HCT116 (cell line): ENCODE results near the gene ZSCAN30. TPM values are rescaled to one million over a fixed set of nuclear protein-coding genes. Genes with fewer than 3 reads are reported as not detected.

Experiments
- ATAC-seq: fragments of 200-7000 bp; cut with Tn5 transposase; 2 replicates; pipeline ENCODE4 v1.9.1; 2020; ENCODE audit warnings: mild to moderate bottlenecking, moderate library complexity
- BruUV-seq: library from RNA; stranded (reverse); fragments of 400-500 nt; replicated peaks from 2 replicates; lab custom pipeline; 2021; lab: Mats Ljungman, UMichigan
- CTCF ChIA-PET: fragments of 300-600 bp; sonication (Branson Sonifier 250); formaldehyde crosslinking; loops from one replicate; lab custom pipeline; 2021; ENCODE audit warnings: antibody characterized with exemption; lab: Charles Lee
- POLR2A ChIA-PET: fragments of 300-600, 350-600 bp; sonication (Branson Sonifier 250); formaldehyde crosslinking; loops from one replicate; lab custom pipeline; 2021; ENCODE audit warnings: antibody characterized with exemption; lab: Charles Lee
- RAD21 ChIA-PET, 2 experiments: fragments of 300-600 bp; sonication (Branson Sonifier 250); formaldehyde crosslinking; loops; one replicate each; lab custom pipeline; 2023; ENCODE audit warnings: low total read pairs in 2 of 2; ENCODE audit not compliant: uncharacterized antibody in 2 of 2, unreplicated experiment in 2 of 2, low non-redundant PET in 1 of 2; lab: Charles Lee
- DNase-seq: peaks from one replicate; pipeline ENCODE4 v3.0.0-alpha.2; 2010; ENCODE audit warnings: low read depth, low spot score
- H2AFZ ChIP-seq: fragments of 200-600 bp; shearing (Covaris generic), sonication (generic); 2 replicates; pipeline ENCODE4 v1.6.1; 2017; ENCODE audit warnings: low read depth, mixed run types, mixed read lengths, antibody characterized with exemption, low read length; ENCODE audit not compliant: poor library complexity, severe bottlenecking
- H3K27ac ChIP-seq: 2 replicates; pipeline ENCODE4 v1.5.1; 2012; ENCODE audit warnings: low read depth, low read length
- H3K27me3 ChIP-seq: fragments of 200-600 bp; sonication (generic); 2 replicates; pipeline ENCODE4 v1.6.1; 2016; ENCODE audit warnings: mixed run types, low read length, mixed read lengths; ENCODE audit not compliant: insufficient read depth
- H3K36me3 ChIP-seq, 2 experiments: fragments of 200-500 bp in 1 of 2; fragments of 200-600 bp in 1 of 2; sonication (Bioruptor generic) in 1 of 2; sonication (generic) in 1 of 2; 2 replicates each; pipeline versions ENCODE4 v1.5.1 to v1.6.1; 2014 to 2016; ENCODE audit warnings: low read length in 2 of 2, inconsistent platforms in 1 of 2, mixed read lengths in 1 of 2, mixed run types in 1 of 2; ENCODE audit not compliant: insufficient read depth in 2 of 2, control insufficient read depth in 1 of 2
- H3K4me1 ChIP-seq, 2 experiments: fragments of 200-600 bp in 1 of 2; sonication (generic) in 1 of 2; 2 replicates each; pipeline versions ENCODE4 v1.5.1 to v1.6.1; 2012 to 2017; ENCODE audit warnings: low read length in 2 of 2, inconsistent platforms in 1 of 2, mild to moderate bottlenecking in 1 of 2, mixed read lengths in 1 of 2, mixed run types in 1 of 2, moderate library complexity in 1 of 2; ENCODE audit not compliant: insufficient read depth in 2 of 2, control insufficient read depth in 1 of 2
- H3K4me2 ChIP-seq: fragments of 200-600 bp; sonication (generic); 2 replicates; pipeline ENCODE4 v1.6.1; 2017; ENCODE audit warnings: mixed run types, low read length, mixed read lengths
- H3K4me3 ChIP-seq, 2 experiments: fragments of 200-600 bp in 1 of 2; sonication (generic) in 1 of 2; replicated peaks in 1 of 2; 2 replicates each; pipeline ENCODE4 v1.5.1; 2011 to 2016; ENCODE audit warnings: low read length in 2 of 2, control low read depth in 1 of 2, low read depth in 1 of 2, mild to moderate bottlenecking in 1 of 2, mixed read lengths in 1 of 2, mixed run types in 1 of 2
- H3K79me2 ChIP-seq: fragments of 200-600 bp; sonication (generic); 2 replicates; pipeline ENCODE4 v1.6.1; 2017; ENCODE audit warnings: mild to moderate bottlenecking, mixed run types, low read length, moderate library complexity, mixed read lengths; ENCODE audit not compliant: insufficient read depth
- H3K9ac ChIP-seq: fragments of 200-600 bp; sonication (generic); 2 replicates; pipeline ENCODE4 v1.6.1; 2016; ENCODE audit warnings: low read length, mixed read lengths
- H3K9me2 ChIP-seq: fragments of 200-600 bp; sonication (generic), shearing (Covaris generic); 2 replicates; pipeline ENCODE4 v1.6.1; 2017; ENCODE audit warnings: mixed run types, mild to moderate bottlenecking, moderate library complexity; ENCODE audit not compliant: insufficient read depth
- H3K9me3 ChIP-seq, 2 experiments: fragments of 200-500 bp in 1 of 2; fragments of 200-600 bp in 1 of 2; sonication (Bioruptor generic) in 1 of 2; sonication (generic) in 1 of 2; 2 replicates each; pipeline ENCODE4 v1.6.1; 2014 to 2017; ENCODE audit warnings: low read length in 2 of 2, mixed read lengths in 2 of 2, inconsistent platforms in 1 of 2, low read depth in 1 of 2, mild to moderate bottlenecking in 1 of 2, mixed run types in 1 of 2, moderate library complexity in 1 of 2; ENCODE audit not compliant: control insufficient read depth in 1 of 2, insufficient read depth in 1 of 2
- H4K20me1 ChIP-seq: fragments of 200-600 bp; sonication (generic), shearing (Covaris generic); 2 replicates; pipeline ENCODE4 v1.6.1; 2017; ENCODE audit warnings: mixed run types, mild to moderate bottlenecking, moderate library complexity; ENCODE audit not compliant: insufficient read depth
- CTCF ChIP-seq, 3 experiments: fragments of 200-600 bp in 1 of 3; sonication (generic) in 1 of 3; IDR thresholded peaks in 2 of 3; conservative IDR thresholded peaks in 1 of 3; 2 replicates each; pipeline ENCODE4 v1.5.1; 2012 to 2017; ENCODE audit warnings: low read depth in 2 of 3, low read length in 2 of 3, antibody characterized with exemption in 1 of 3, borderline replicate concordance in 1 of 3, control low read depth in 1 of 3, mild to moderate bottlenecking in 1 of 3, mixed read lengths in 1 of 3, mixed run types in 1 of 3, moderate library complexity in 1 of 3; ENCODE audit not compliant: insufficient read depth in 1 of 3
- ELF1 ChIP-seq: IDR thresholded peaks from 2 replicates; pipeline ENCODE4 v1.6.1; 2012; ENCODE audit warnings: low read depth, borderline replicate concordance
- EZH2phosphoT487 ChIP-seq: fragments of 200-600 bp; IDR thresholded peaks from 2 replicates; pipeline ENCODE4 v1.6.1; 2018; ENCODE audit warnings: antibody characterized with exemption, borderline replicate concordance
- POLR2AphosphoS5 ChIP-seq: IDR thresholded peaks from 2 replicates; pipeline ENCODE4 v1.6.1; 2011; ENCODE audit warnings: mild to moderate bottlenecking, low read depth, low read length, moderate library complexity
- YY1 ChIP-seq: IDR thresholded peaks from 2 replicates; pipeline ENCODE4 v1.6.1; 2011; ENCODE audit warnings: low read length, low read depth, moderate library complexity, mild to moderate bottlenecking; ENCODE audit not compliant: insufficient replicate concordance; ENCODE audit errors: extremely low read depth
- intact Hi-C: fragments of 100-400 bp; cut with micrococcal nuclease; formaldehyde crosslinking; loops from 2 replicates; pipeline ENCODE4 v1.10.0; 2022
- total RNA-seq: library from RNA; stranded (reverse); gene quantifications from one replicate; pipeline ENCODE4 v1.2.1, GENCODE V29; 2021; ENCODE audit not compliant: unreplicated experiment
- TF ChIP-seq, protein P1 (sequence below): IDR thresholded peaks from 2 replicates; pipeline ENCODE4 v1.6.1; 2012; ENCODE audit warnings: low read depth

Gene ZSCAN30
- total RNA-seq, 1 experiment from 2014 or later, result 11.5 TPM

DNA sequence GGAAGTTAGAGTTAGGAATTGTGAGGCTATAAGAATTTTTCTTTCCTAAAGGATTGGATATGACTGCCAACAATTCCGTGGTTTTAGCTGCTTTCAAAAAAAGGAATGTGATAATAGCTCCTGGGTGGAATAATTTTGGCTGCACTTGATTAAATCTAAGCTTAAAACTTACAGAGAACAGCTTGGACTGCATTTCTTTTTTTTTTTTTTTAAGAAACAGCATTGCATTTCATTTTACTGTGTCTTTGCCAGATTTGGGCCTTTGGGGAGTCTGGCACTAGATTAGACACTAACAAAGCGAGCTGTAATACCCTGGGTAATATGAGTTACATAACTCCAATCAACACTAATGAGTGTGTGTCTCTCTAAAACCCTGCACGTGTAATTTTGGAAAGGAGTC is 87.0 kb downstream of the ZSCAN30 start:
- H3K9me3 ChIP-seq, result no peaks in the 10 kb centered on the region
- H2AFZ ChIP-seq, result no peak overlapping the region
- H3K9me2 ChIP-seq, result no peaks in the 10 kb centered on the region
- DNase-seq (no peak), ATAC-seq (no peak)
- no peak overlapping the region for H3K4me2 ChIP-seq
- H3K27ac ChIP-seq, result no peak overlapping the region
- no peaks in the 10 kb centered on the region for H3K79me2 ChIP-seq
- no peaks in the 10 kb centered on the region for H3K36me3 ChIP-seq
- POLR2A ChIA-PET, result no interaction called here
- no peaks in the 10 kb centered on the region for H4K20me1 ChIP-seq
- H3K27me3 ChIP-seq, result no peaks in the 10 kb centered on the region
- RAD21 ChIA-PET, result interaction anchor here in 1 of 2 experiments (0.7 kb wide), 1 partner anchor 17 kb away, joined by 3 read pairs; no protein-coding TSS in a partner anchor
- H3K9ac ChIP-seq, result no peak overlapping the region
- TF ChIP-seq EZH2phosphoT487 (no peak), CTCF (IDR thresholded peaks at IDR 0.05 in 2 of 3, conservative IDR thresholded peaks at IDR 0.05 in 1 of 3; ENCODE audit: borderline replicate concordance in 1 of 3, insufficient read depth in 1 of 3, low read depth in 2 of 3, low read length in 2 of 3) (no peak), YY1 (no peak), ELF1 (no peak), POLR2AphosphoS5 (no peak)
- TF ChIP-seq, protein P1, sequence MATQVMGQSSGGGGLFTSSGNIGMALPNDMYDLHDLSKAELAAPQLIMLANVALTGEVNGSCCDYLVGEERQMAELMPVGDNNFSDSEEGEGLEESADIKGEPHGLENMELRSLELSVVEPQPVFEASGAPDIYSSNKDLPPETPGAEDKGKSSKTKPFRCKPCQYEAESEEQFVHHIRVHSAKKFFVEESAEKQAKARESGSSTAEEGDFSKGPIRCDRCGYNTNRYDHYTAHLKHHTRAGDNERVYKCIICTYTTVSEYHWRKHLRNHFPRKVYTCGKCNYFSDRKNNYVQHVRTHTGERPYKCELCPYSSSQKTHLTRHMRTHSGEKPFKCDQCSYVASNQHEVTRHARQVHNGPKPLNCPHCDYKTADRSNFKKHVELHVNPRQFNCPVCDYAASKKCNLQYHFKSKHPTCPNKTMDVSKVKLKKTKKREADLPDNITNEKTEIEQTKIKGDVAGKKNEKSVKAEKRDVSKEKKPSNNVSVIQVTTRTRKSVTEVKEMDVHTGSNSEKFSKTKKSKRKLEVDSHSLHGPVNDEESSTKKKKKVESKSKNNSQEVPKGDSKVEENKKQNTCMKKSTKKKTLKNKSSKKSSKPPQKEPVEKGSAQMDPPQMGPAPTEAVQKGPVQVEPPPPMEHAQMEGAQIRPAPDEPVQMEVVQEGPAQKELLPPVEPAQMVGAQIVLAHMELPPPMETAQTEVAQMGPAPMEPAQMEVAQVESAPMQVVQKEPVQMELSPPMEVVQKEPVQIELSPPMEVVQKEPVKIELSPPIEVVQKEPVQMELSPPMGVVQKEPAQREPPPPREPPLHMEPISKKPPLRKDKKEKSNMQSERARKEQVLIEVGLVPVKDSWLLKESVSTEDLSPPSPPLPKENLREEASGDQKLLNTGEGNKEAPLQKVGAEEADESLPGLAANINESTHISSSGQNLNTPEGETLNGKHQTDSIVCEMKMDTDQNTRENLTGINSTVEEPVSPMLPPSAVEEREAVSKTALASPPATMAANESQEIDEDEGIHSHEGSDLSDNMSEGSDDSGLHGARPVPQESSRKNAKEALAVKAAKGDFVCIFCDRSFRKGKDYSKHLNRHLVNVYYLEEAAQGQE, result no peak
- no peak overlapping the region for H3K4me3 ChIP-seq
- no TSS peak for BruUV-seq
- H3K4me1 ChIP-seq, result no peaks in the 10 kb centered on the region
- intact Hi-C loops, result no loop called here
- CTCF ChIA-PET, result no interaction called here
